Adrenal gland (tissue), 5 donors: Measurements from ENCODE around the gene TAF4.

ENCODE experiments used
- CTCF ChIP-seq, 6 experiments: fragments of 450-650 bp in 4 of 6; fragments of 200-600 bp in 2 of 6; sonication (generic) in 1 of 6; IDR thresholded peaks; 1 replicate in 5 of 6; 2 replicates in 1 of 6; pipeline versions ENCODE4 v1.5.1 to v1.8.0; 2016 to 2021; ENCODE audit warnings: antibody characterized with exemption in 6 of 6, mild to moderate bottlenecking in 2 of 6, moderate library complexity in 1 of 6
- POLR2A ChIP-seq, 2 donors: fragments of 450-650 bp; IDR thresholded peaks; one replicate each; pipeline ENCODE4 v1.6.1; 2017; ENCODE audit warnings: antibody characterized with exemption in 2 of 2, mild to moderate bottlenecking in 2 of 2, moderate library complexity in 1 of 2
- donor health status: DM: no; HTN: no; CAD: no.

- no peak for TF ChIP-seq CTCF (IDR thresholded peaks at IDR 0.05)
- no peak for TF ChIP-seq POLR2A (IDR thresholded peaks at IDR 0.05)
These were observed 39.9 kb upstream of the TAF4 start for GRCh38 chr20:62105592-62105991.
